ENCODE data around the gene STRIP1. TPM values are rescaled to one million over a fixed set of nuclear protein-coding genes. Genes with fewer than 3 reads are reported as not detected.

Gene STRIP1
- total and polyA plus RNA-seq, 10 of the 15 experiments (the other 5 are each of a cell fraction or from before 2014, with no cell fraction given): 6.3 to 26.6 (median 18.0) TPM

DNA sequence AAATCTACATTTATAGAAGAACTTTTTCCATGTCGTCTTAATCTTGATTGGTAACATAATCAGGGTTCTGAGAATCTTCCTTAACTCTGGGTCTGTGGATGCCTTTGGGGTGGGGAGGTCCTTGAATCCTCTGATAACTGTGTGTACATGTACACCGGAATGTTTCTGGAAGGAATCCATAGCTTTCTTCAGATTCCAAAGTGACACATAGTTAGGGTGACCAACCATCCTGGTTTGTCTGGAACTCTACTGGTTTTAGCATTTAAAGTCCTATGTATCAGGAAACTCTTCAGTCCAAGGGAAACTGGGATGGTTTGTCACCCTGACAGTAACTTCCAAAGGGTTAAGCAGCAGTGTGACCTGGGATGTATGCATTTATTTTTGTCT, 16.8 kb downstream of the STRIP1 start:
- Histone ChIP-seq H3K4me3 (no peak overlapping the region), H3K9me3 (replicated peaks; ENCODE audit: control insufficient read depth, insufficient read depth, low read length) (no peaks in the 10 kb centered on the region), H3K79me2 (ENCODE audit: control insufficient read depth, insufficient read depth, low read length) (no peaks in the 10 kb centered on the region), H3K9ac (ENCODE audit: control insufficient read depth, insufficient read depth, low read length) (no peak overlapping the region), H3K4me1 (ENCODE audit: control insufficient read depth, insufficient read depth, low read length) (no peaks in the 10 kb centered on the region), H4K20me1 (ENCODE audit: control insufficient read depth, insufficient read depth) (no peaks in the 10 kb centered on the region), H2AFZ (ENCODE audit: control insufficient read depth, low read depth, low read length) (no peak overlapping the region), H3K36me3 (ENCODE audit: control insufficient read depth in 2 of 2, insufficient read depth in 2 of 2, low read length in 1 of 2) (peaks cover 25 to 30% of the 10 kb centered on the region in 2 experiments), H3K27me3 (replicated peaks in 1 of 2; ENCODE audit: control insufficient read depth in 2 of 2, insufficient read depth in 2 of 2, low read length in 1 of 2) (no peaks in the 10 kb centered on the region), H3K27ac (ENCODE audit: control insufficient read depth, insufficient read depth) (no peak overlapping the region), H3K4me2 (ENCODE audit: control insufficient read depth, insufficient read depth) (no peak overlapping the region)
- ChIA-PET POLR2A (no interaction called here), SMC1A (ENCODE audit: uncharacterized antibody, unreplicated experiment) (interaction anchor here (0.8 kb wide), 1 partner anchor 37 kb away, joined by 3 read pairs; no protein-coding TSS in a partner anchor), RAD21 (ENCODE audit: unreplicated experiment) (interaction anchor here (0.9 kb wide), 1 partner anchor 37 kb away, joined by 3 read pairs; no protein-coding TSS in a partner anchor), CTCF (interaction anchor here (0.8 to 3.1 kb wide), 9 partner anchors 9 to 445 kb away, joined by 3 to 21 read pairs (median 6); no protein-coding TSS in a partner anchor)
- TF ChIP-seq ZZZ3 (IDR thresholded peaks at IDR 0.05; ENCODE audit: control insufficient read depth, insufficient read length, low read depth) (no peak), BACH1 (IDR thresholded peaks at IDR 0.05; ENCODE audit: borderline replicate concordance) (no peak), RAD21 (IDR thresholded peaks at IDR 0.05; ENCODE audit: insufficient read depth, low read depth, low read length) (no peak), BRCA1 (IDR thresholded peaks at IDR 0.05; ENCODE audit: low read depth, low read length) (no peak), KDM1A (IDR thresholded peaks at IDR 0.05; ENCODE audit: borderline replicate concordance) (no peak), CEBPB (IDR thresholded peaks at IDR 0.05; ENCODE audit: borderline replicate concordance in 1 of 2, low read depth in 2 of 2, low read length in 2 of 2) (no peak), NFXL1 (IDR thresholded peaks at IDR 0.05; ENCODE audit: borderline replicate concordance) (no peak), MYB (IDR thresholded peaks at IDR 0.05; ENCODE audit: borderline replicate concordance, low read depth, low read length) (no peak), RBBP5 (conservative IDR thresholded peaks at IDR 0.05) (no peak), ESRRA (IDR thresholded peaks at IDR 0.05; ENCODE audit: low read length) (no peak)
- TF ChIP-seq, protein P1, sequence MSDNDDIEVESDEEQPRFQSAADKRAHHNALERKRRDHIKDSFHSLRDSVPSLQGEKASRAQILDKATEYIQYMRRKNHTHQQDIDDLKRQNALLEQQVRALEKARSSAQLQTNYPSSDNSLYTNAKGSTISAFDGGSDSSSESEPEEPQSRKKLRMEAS (IDR thresholded peaks at IDR 0.05; ENCODE audit: low read depth, low read length): no peak
- DNase-seq (ENCODE audit: low read depth, low spot score) (no peak), FAIRE-seq (no peak), ATAC-seq (no peak)
- in situ Hi-C loops (cut with MboI): loop anchor here (5.0 kb wide), 1 partner anchor 56 kb away; no protein-coding TSS in a partner anchor
- intact Hi-C loops (cut with micrococcal nuclease; ENCODE audit: unreplicated experiment): no loop called here
- WGBS (ENCODE audit: insufficient coverage, insufficient replicate concordance, low lambda C conversion rate, missing lambda C conversion rate): 92% methylated on average over 2 of the region's 2 CpGs
- no TSS peak for BruUV-seq (replicated peaks)
